GM12878 (cell line): ENCODE results near the gene VKORC1.

Experiments used
- CREB1 ChIP-seq: IDR thresholded peaks from 2 replicates; pipeline ENCODE4 v1.6.1; 2012; ENCODE audit warnings: low read depth, mild to moderate bottlenecking, inconsistent platforms
- JUNB ChIP-seq: IDR thresholded peaks from 2 replicates; pipeline ENCODE4 v1.6.1; 2016; ENCODE audit warnings: antibody characterized with exemption, mild to moderate bottlenecking
- POLR2AphosphoS5 ChIP-seq: IDR thresholded peaks from 2 replicates; pipeline ENCODE4 v1.6.1; 2011; ENCODE audit warnings: mild to moderate bottlenecking, low read length, inconsistent platforms
- RCOR1 ChIP-seq: conservative IDR thresholded peaks from 2 replicates; pipeline ENCODE4 v1.6.1; 2012; ENCODE audit warnings: low read depth, low read length, improper control_type of control experiment
- SP1 ChIP-seq: IDR thresholded peaks from one replicate; pipeline ENCODE4 v1.6.1; 2011; ENCODE audit warnings: low read depth, low read length
- TF ChIP-seq, protein P1 (sequence below), 3 experiments: IDR thresholded peaks in 2 of 3; conservative IDR thresholded peaks in 1 of 3; 2 replicates each; pipeline ENCODE4 v1.5.1; 2011; ENCODE audit warnings: low read depth in 3 of 3, low read length in 3 of 3, mild to moderate bottlenecking in 3 of 3, control low read depth in 2 of 3, moderate library complexity in 2 of 3, inconsistent platforms in 1 of 3, mixed read lengths in 1 of 3; ENCODE audit not compliant: control insufficient read depth in 2 of 3, insufficient read depth in 1 of 3; ENCODE audit errors: extremely low read depth in 1 of 3

DNA sequence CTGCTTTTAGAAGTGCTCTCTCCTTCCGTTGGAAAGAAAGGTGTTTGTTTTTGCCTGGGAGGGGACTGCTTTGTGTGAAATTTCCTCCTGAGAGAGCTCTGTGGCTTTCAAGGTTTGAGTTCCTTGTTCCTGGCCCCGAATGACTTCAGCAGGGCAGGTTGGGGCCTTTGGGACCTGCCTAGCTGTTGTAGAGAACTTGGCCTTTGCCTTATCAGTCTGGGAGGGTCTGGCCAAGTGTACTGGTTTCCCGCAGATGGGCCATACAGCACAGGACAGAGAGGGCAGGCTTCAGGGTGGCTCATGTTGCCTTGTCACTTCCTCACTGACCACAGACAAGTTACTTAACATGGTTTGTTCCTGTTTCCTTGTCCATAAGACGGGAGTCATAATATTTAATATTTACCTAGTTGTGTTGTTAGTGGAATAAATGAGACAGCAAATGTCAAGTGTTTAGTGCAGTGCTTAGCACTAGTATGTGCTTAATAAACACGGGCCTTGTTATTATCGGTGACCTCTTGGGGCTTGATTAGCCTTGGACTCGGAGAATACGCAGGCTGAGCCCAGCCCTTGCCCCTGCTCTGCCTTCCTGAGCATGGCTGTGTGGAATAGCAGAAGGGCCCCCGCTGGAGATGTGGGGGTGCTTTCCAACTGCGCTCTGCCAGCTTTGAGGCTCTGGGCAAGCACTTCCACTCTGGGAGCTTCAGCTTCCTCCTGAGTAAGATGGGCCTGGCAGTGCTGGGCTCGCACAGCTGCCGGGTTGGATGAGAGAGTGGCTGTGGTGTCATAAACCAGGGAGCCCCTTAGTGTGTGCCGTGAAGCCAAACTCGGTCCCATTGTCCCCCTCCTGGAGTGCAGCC lies 34.3 kb upstream of the VKORC1 start:
- TF ChIP-seq SP1 (no peak), RCOR1 (no peak), JUNB (no peak), CREB1 (no peak), POLR2AphosphoS5 (no peak)
- TF ChIP-seq, protein P1, sequence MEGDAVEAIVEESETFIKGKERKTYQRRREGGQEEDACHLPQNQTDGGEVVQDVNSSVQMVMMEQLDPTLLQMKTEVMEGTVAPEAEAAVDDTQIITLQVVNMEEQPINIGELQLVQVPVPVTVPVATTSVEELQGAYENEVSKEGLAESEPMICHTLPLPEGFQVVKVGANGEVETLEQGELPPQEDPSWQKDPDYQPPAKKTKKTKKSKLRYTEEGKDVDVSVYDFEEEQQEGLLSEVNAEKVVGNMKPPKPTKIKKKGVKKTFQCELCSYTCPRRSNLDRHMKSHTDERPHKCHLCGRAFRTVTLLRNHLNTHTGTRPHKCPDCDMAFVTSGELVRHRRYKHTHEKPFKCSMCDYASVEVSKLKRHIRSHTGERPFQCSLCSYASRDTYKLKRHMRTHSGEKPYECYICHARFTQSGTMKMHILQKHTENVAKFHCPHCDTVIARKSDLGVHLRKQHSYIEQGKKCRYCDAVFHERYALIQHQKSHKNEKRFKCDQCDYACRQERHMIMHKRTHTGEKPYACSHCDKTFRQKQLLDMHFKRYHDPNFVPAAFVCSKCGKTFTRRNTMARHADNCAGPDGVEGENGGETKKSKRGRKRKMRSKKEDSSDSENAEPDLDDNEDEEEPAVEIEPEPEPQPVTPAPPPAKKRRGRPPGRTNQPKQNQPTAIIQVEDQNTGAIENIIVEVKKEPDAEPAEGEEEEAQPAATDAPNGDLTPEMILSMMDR (IDR thresholded peaks at IDR 0.05 in 2 of 3, conservative IDR thresholded peaks at IDR 0.05 in 1 of 3; ENCODE audit: control insufficient read depth in 2 of 3, extremely low read depth in 1 of 3, insufficient read depth in 1 of 3, low read depth in 3 of 3, low read length in 3 of 3): no peak
